GM19468 (cell line): ENCODE results near the gene KRR1.
"Not testable (repeated sequence)": the region's sequence is repeated elsewhere in the genome, so short reads cannot be mapped to it uniquely, and the experiment has no call there.

Experiments
- ATAC-seq: cut with Tn5 transposase; IDR thresholded peaks from one replicate; pipeline ENCODE4 v1.9.1; 2021; ENCODE audit warnings: mild to moderate bottlenecking, moderate library complexity, moderate number of reproducible peaks; ENCODE audit not compliant: unreplicated experiment; ENCODE audit errors: extremely low read depth

Gene KRR1

GRCh38 chr12:75479963-75480461 lies 31.4 kb downstream of the KRR1 start:
- peak; percentile 13 for ATAC-seq

GRCh38 chr12:75478116-75478794 lies 33.2 kb downstream of the KRR1 start:
- no peak for ATAC-seq

GRCh38 chr12:75477137-75477536 lies 34.3 kb downstream of the KRR1 start:
- ATAC-seq = no peak

- ATAC-seq = no peak
Measured at GRCh38 chr12:75476071-75476470, 35.3 kb downstream of the KRR1 start.

- ATAC-seq = no peak
Measured at GRCh38 chr12:75474116-75474515, 37.3 kb downstream of the KRR1 start.

- ATAC-seq = no peak
Measured at GRCh38 chr12:75471902-75472890, 39.2 kb downstream of the KRR1 start.

- ATAC-seq = no peak
Measured at GRCh38 chr12:75460204-75460603, 51.2 kb downstream of the KRR1 start.

- no peak for ATAC-seq
Measured at GRCh38 chr12:75459755-75460154, 51.7 kb downstream of the KRR1 start.

- not testable (repeated sequence) for ATAC-seq
Measured at GRCh38 chr12:75457866-75458265, 53.5 kb downstream of the KRR1 start.

- no peak for ATAC-seq
Measured at GRCh38 chr12:75457191-75457590, 54.2 kb downstream of the KRR1 start.

GRCh38 chr12:75455839-75456238 lies 55.6 kb downstream of the KRR1 start:
- no peak for ATAC-seq

GRCh38 chr12:75452675-75453330 lies 58.6 kb downstream of the KRR1 start:
- no peak for ATAC-seq

- ATAC-seq = no peak
Measured at GRCh38 chr12:75447691-75448393, 63.6 kb downstream of the KRR1 start.

- no peak for ATAC-seq
Measured at GRCh38 chr12:75446857-75447256, 64.6 kb downstream of the KRR1 start.

GRCh38 chr12:75445137-75445507 lies 66.3 kb downstream of the KRR1 start:
- ATAC-seq = not testable (repeated sequence)

GRCh38 chr12:75444429-75445136 lies 66.8 kb downstream of the KRR1 start:
- no peak for ATAC-seq

- no peak for ATAC-seq
Measured at GRCh38 chr12:75443709-75444108, 67.7 kb downstream of the KRR1 start.

- not testable (repeated sequence) for ATAC-seq
Measured at GRCh38 chr12:75442454-75442853, 69.0 kb downstream of the KRR1 start.

GRCh38 chr12:75441687-75442449 lies 69.5 kb downstream of the KRR1 start:
- ATAC-seq = not testable (repeated sequence)
